GM23248 (cell line): ENCODE results near the gene GTF2F2. TPM values are rescaled to one million over a fixed set of nuclear protein-coding genes. Genes with fewer than 3 reads are reported as not detected.

ENCODE experiments used
- DNase-seq: peaks from one replicate; pipeline ENCODE4 v3.0.0-alpha.2; 2015
- H2AFZ ChIP-seq: fragments of 200-600 bp; sonication (generic); 2 replicates; pipeline ENCODE4 v1.6.1; 2016; ENCODE audit warnings: antibody characterized with exemption
- H3F3A ChIP-seq: fragments of 200-600 bp; sonication (generic); 2 replicates; pipeline ENCODE4 v1.6.1; 2016; ENCODE audit warnings: mild to moderate bottlenecking, antibody characterized with exemption, mixed run types; ENCODE audit not compliant: insufficient read depth
- H3K27ac ChIP-seq: fragments of 200-600 bp; sonication (generic); 2 replicates; pipeline ENCODE4 v1.5.1; 2016; ENCODE audit warnings: mild to moderate bottlenecking
- H3K27me3 ChIP-seq: fragments of 200-600 bp; sonication (generic); replicated peaks from 2 replicates; pipeline ENCODE4 v1.6.1; 2016; ENCODE audit warnings: mild to moderate bottlenecking; ENCODE audit not compliant: insufficient read depth
- H3K36me3 ChIP-seq: fragments of 200-600 bp; sonication (generic); 2 replicates; pipeline ENCODE4 v1.6.1; 2016; ENCODE audit warnings: low read depth, mild to moderate bottlenecking
- H3K4me1 ChIP-seq: fragments of 200-600 bp; sonication (generic); 2 replicates; pipeline ENCODE4 v1.6.1; 2016; ENCODE audit warnings: mild to moderate bottlenecking; ENCODE audit not compliant: insufficient read depth
- H3K4me2 ChIP-seq: fragments of 200-600 bp; sonication (generic); one replicate; pipeline ENCODE4 v1.6.1; 2016; ENCODE audit warnings: mild to moderate bottlenecking; ENCODE audit not compliant: unreplicated experiment
- H3K4me3 ChIP-seq: fragments of 200-600 bp; sonication (generic); 2 replicates; pipeline ENCODE4 v1.5.1; 2016; ENCODE audit warnings: mild to moderate bottlenecking
- H3K79me2 ChIP-seq: fragments of 200-600 bp; sonication (generic); 2 replicates; pipeline ENCODE4 v1.6.1; 2016; ENCODE audit warnings: mild to moderate bottlenecking; ENCODE audit not compliant: insufficient read depth
- H3K9ac ChIP-seq: fragments of 200-600 bp; sonication (generic); 2 replicates; pipeline ENCODE4 v1.6.1; 2016; ENCODE audit warnings: mild to moderate bottlenecking
- H3K9me2 ChIP-seq: fragments of 200-600 bp; sonication (generic); 2 replicates; pipeline ENCODE4 v1.6.1; 2016; ENCODE audit warnings: mixed run types, mild to moderate bottlenecking, moderate library complexity; ENCODE audit not compliant: insufficient read depth
- H3K9me3 ChIP-seq: fragments of 200-600 bp; sonication (generic); one replicate; pipeline ENCODE4 v1.6.1; 2017; ENCODE audit warnings: low read depth
- H4K20me1 ChIP-seq: fragments of 200-600 bp; sonication (generic); 2 replicates; pipeline ENCODE4 v1.6.0; 2016; ENCODE audit not compliant: insufficient read depth
- EZH2 ChIP-seq: fragments of 200-600 bp; sonication (generic); IDR thresholded peaks from 2 replicates; pipeline ENCODE4 v1.6.1; 2018; ENCODE audit warnings: antibody characterized with exemption, mild to moderate bottlenecking; ENCODE audit not compliant: insufficient read depth, poor library complexity, severe bottlenecking
- EZH2phosphoT487 ChIP-seq: fragments of 200-600 bp; sonication (generic); IDR thresholded peaks from 2 replicates; pipeline ENCODE4 v1.6.1; 2018; ENCODE audit warnings: antibody characterized with exemption, moderate library complexity, mild to moderate bottlenecking, low read depth; ENCODE audit not compliant: insufficient read depth
- WGBS, 2 experiments: methylation state at CpG; one replicate each; pipeline ENCODE4 v1.1.6; 2015 to 2017; ENCODE audit warnings: low lambda C conversion rate in 2 of 2, low coverage in 1 of 2; ENCODE audit errors: missing lambda C conversion rate in 2 of 2; 5-methylcytosine and 5-hydroxymethylcytosine counted together
- in situ Hi-C: fragments of 300-500 bp; cut with MboI; formaldehyde crosslinking; loops from 2 replicates; pipeline ENCODE4 v1.15.0; 2020
- polyA plus RNA-seq: library from polyadenylated mRNA; unstranded; fragments of >200 nt; fragmentation: Nextera tagmentation; extraction: Ambion mirVana; gene quantifications from 2 replicates; pipeline ENCODE4 v1.2.1, GENCODE V29; 2016
- total RNA-seq: library from RNA; depleted of rRNA; stranded (reverse); fragments of >200 nt; shearing (Covaris generic); gene quantifications from 2 replicates; pipeline ENCODE4 v1.2.3, GENCODE V29; 2014

GTF2F2 gene
- total and polyA plus RNA-seq, 2 experiments from 2014 or later, result 23.7 to 27.6 TPM

DNA sequence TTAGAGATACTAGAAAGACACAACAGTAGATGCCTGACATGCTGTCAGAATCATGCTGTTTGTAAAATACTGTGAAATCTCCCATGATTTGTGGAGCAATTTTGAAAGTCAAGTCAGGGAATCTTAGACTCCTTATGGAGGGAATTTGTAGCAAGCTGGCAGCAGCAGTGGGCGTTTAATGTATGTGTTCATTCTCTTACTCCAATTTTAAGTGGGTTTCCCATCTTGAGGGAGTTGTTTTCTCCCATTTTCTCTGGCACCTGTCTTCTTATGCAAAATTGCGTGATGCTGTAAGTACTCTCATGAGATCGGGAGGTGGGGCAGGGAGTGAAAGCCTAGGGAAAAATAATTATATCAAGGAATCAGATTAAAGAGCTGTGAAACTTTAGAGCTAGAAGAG is 16.0 kb upstream of the GTF2F2 start:
- WGBS, 2 experiments, result 69 to 71% methylated on average over 3 of the region's 3 CpGs
- Histone ChIP-seq H3K27ac (no peak overlapping the region), H3K9me2 (no peaks in the 10 kb centered on the region), H2AFZ (no peak overlapping the region), H3F3A (no peaks in the 10 kb centered on the region), H3K27me3 (no peaks in the 10 kb centered on the region), H3K4me1 (no peaks in the 10 kb centered on the region), H3K9me3 (no peaks in the 10 kb centered on the region), H4K20me1 (no peaks in the 10 kb centered on the region), H3K4me2 (no peak overlapping the region), H3K36me3 (no peaks in the 10 kb centered on the region), H3K79me2 (no peaks in the 10 kb centered on the region), H3K9ac (no peak overlapping the region), H3K4me3 (no peak overlapping the region)
- no peak for DNase-seq
- TF ChIP-seq EZH2phosphoT487 (no peak), EZH2 (no peak)
- in situ Hi-C loops, result no loop called here

DNA sequence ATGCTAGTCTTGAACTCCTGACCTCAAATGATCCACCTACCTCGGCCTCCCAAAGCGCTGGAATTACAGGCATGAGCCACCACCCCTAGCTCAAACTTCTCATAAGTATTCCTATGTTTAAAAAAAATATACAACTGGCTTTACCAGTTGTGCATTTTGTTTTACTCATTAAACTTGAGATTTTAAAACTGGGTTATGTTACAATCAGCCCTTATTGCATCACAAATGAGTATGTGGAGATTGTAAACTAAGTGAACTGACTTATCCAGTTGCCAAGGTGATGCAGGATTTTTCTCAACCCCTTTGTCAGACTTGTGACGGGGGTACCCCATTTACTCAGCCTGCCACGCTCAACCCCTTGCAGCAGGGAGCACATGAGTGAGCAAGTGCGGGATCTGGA is 14.4 kb upstream of the GTF2F2 start:
- no peaks in the 10 kb centered on the region for H3K79me2 ChIP-seq
- H3K9me2 ChIP-seq, result no peaks in the 10 kb centered on the region
- 82 to 83% methylated on average over 5 of the region's 5 CpGs for WGBS, 2 experiments
- H3K4me3 ChIP-seq, result no peak overlapping the region
- no peaks in the 10 kb centered on the region for H3K4me1 ChIP-seq
- no peaks in the 10 kb centered on the region for H3K9me3 ChIP-seq
- H3K9ac ChIP-seq, result no peak overlapping the region
- no peaks in the 10 kb centered on the region for H3K27me3 ChIP-seq
- H3K27ac ChIP-seq, result no peak overlapping the region
- no peak overlapping the region for H3K4me2 ChIP-seq
- TF ChIP-seq EZH2phosphoT487, result no peak
- no peak for TF ChIP-seq EZH2
- in situ Hi-C loops, result no loop called here
- peak; percentile 21 for DNase-seq
- no peak overlapping the region for H2AFZ ChIP-seq
- no peaks in the 10 kb centered on the region for H3F3A ChIP-seq
- H3K36me3 ChIP-seq, result no peaks in the 10 kb centered on the region
- H4K20me1 ChIP-seq, result no peaks in the 10 kb centered on the region

DNA sequence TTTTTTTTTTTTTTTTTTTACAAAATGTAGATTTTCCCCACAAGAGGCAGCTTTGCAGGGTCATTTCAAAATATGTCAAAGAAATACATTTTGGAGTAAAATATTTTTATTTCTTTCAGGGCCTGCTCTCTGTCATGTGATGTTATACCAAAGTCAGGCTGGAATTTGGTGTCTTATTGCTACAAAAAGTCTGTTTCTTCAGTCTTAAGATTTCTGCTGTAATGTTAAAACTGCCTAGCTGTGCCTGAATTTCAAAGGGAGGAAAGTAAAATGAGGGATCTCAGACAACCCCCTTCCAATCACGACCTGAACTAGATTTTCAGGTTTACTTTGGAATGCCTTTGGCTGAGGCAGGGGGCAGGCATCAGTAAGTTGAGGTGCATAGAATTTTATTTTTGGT is 12.8 kb upstream of the GTF2F2 start:
- H3K9ac ChIP-seq, result no peak overlapping the region
- no peaks in the 10 kb centered on the region for H3K4me1 ChIP-seq
- no peak overlapping the region for H3K27ac ChIP-seq
- no peaks in the 10 kb centered on the region for H3K27me3 ChIP-seq
- H4K20me1 ChIP-seq, result no peaks in the 10 kb centered on the region
- no peak for DNase-seq
- WGBS, 2 experiments, result 4 to 6% methylated on average over 1 of the region's 1 CpG
- H3K4me3 ChIP-seq, result no peak overlapping the region
- no peak overlapping the region for H2AFZ ChIP-seq
- H3F3A ChIP-seq, result no peaks in the 10 kb centered on the region
- H3K4me2 ChIP-seq, result no peak overlapping the region
- no peaks in the 10 kb centered on the region for H3K79me2 ChIP-seq
- TF ChIP-seq EZH2phosphoT487, result no peak
- no peaks in the 10 kb centered on the region for H3K9me3 ChIP-seq
- in situ Hi-C loops, result no loop called here
- no peaks in the 10 kb centered on the region for H3K36me3 ChIP-seq
- H3K9me2 ChIP-seq, result no peaks in the 10 kb centered on the region

DNA sequence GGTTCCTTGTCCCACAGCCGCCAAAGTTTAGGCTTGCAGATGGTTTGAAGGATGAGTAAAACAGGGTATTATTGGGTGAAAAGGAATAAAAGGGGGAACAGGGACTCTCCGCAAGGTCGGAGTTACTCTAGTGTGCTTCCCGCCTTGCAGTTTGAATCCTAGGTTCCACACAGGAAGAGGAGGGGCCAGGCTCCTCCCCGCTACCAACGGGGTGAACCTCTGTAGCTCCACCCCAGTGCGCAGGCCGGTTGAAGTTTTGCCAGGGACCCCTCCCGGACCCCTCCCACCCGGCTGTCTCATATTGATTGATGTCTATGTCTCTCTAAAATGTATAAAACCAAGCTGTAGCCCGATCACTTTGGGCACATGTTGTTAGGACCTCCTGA is 11.6 kb upstream of the GTF2F2 start:
- Histone ChIP-seq H3K9ac (no peak overlapping the region), H3K27ac (no peak overlapping the region), H4K20me1 (no peaks in the 10 kb centered on the region), H3K9me3 (no peaks in the 10 kb centered on the region), H3K79me2 (no peaks in the 10 kb centered on the region), H3K4me3 (no peak overlapping the region), H2AFZ (no peak overlapping the region), H3K4me1 (no peaks in the 10 kb centered on the region), H3K27me3 (no peaks in the 10 kb centered on the region), H3F3A (no peaks in the 10 kb centered on the region), H3K9me2 (no peaks in the 10 kb centered on the region), H3K4me2 (no peak overlapping the region), H3K36me3 (no peaks in the 10 kb centered on the region)
- 50 to 68% methylated on average over 6 to 11 of the region's 11 CpGs for WGBS, 2 experiments
- TF ChIP-seq EZH2, result no peak
- in situ Hi-C loops, result no loop called here
- DNase-seq, result no peak

DNA sequence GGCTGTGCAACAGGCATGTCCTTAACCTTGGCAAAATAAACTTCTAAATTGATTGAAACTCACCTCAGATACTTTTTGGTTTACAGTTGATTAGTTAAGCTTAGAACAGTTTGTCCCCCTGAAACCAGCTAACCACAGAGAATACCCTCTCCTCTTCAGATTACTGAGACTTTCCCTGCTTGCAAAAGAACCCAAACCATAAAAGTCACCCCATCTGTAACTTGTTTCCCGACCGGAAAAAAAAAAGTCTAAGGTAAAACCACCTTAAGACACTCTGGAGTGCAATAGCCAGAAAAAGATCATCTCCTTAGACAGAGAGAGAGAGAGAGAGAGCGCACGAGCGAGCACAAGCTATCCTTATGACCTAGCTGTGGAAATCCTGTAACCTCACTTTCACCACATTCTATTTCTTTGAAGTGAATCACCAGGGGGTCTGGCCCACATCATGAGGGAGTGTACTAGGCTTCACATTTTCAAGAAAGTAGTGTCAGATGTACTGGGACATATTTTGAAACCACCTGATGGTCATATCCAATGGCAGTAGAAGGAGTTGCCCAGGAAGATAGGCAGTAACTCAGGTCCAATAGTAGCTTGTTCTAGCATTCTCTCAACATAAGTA is 11.1 kb upstream of the GTF2F2 start:
- no peaks in the 10 kb centered on the region for H3K27me3 ChIP-seq
- TF ChIP-seq EZH2 (no peak), EZH2phosphoT487 (no peak)
- no peak overlapping the region for H3K4me2 ChIP-seq
- H3K79me2 ChIP-seq, result no peaks in the 10 kb centered on the region
- H3F3A ChIP-seq, result no peaks in the 10 kb centered on the region
- H3K4me3 ChIP-seq, result no peak overlapping the region
- no peak overlapping the region for H3K27ac ChIP-seq
- no peaks in the 10 kb centered on the region for H3K9me3 ChIP-seq
- no peaks in the 10 kb centered on the region for H4K20me1 ChIP-seq
- no peak overlapping the region for H2AFZ ChIP-seq
- no peaks in the 10 kb centered on the region for H3K9me2 ChIP-seq
- in situ Hi-C loops, result no loop called here
- H3K36me3 ChIP-seq, result no peaks in the 10 kb centered on the region
- WGBS, 2 experiments, result 42 to 49% methylated on average over 5 of the region's 5 CpGs
- DNase-seq, result peak; percentile 32
- no peaks in the 10 kb centered on the region for H3K4me1 ChIP-seq
- H3K9ac ChIP-seq, result no peak overlapping the region
